GM23338 (cell line): ENCODE results near the gene RNF130. TPM values are rescaled to one million over a fixed set of nuclear protein-coding genes. Genes with fewer than 3 reads are reported as not detected.
A peak's percentile ranks its signal among the peaks of the same experiment; 100 is the strongest.

Source experiments
- ATAC-seq: fragments of 200-7000 bp; cut with Tn5 transposase; 3 replicates; pipeline ENCODE4 v1.9.1; 2020
- DNase-seq: peaks from one replicate; pipeline ENCODE4 v3.0.0-alpha.2; 2015; ENCODE audit warnings: low spot score
- H2AFZ ChIP-seq: fragments of 200-600 bp; sonication (generic); 2 replicates; pipeline ENCODE4 v1.8.0; 2016; ENCODE audit warnings: antibody characterized with exemption, mild to moderate bottlenecking, moderate library complexity
- H3F3A ChIP-seq: fragments of 200-600 bp; sonication (generic); replicated peaks from 2 replicates; pipeline ENCODE4 v1.8.0; 2017; ENCODE audit warnings: antibody characterized with exemption, mixed run types, low read depth
- H3K27ac ChIP-seq: fragments of 200-600 bp; sonication (generic); 2 replicates; pipeline ENCODE4 v1.6.1; 2016; ENCODE audit warnings: low read depth
- H3K27me3 ChIP-seq: fragments of 200-600 bp; sonication (generic); 2 replicates; pipeline ENCODE4 v1.8.0; 2016; ENCODE audit warnings: mild to moderate bottlenecking, mixed run types, moderate library complexity; ENCODE audit not compliant: insufficient read depth
- H3K36me3 ChIP-seq: fragments of 200-600 bp; sonication (generic); 2 replicates; pipeline ENCODE4 v1.8.0; 2016; ENCODE audit warnings: mild to moderate bottlenecking; ENCODE audit not compliant: insufficient read depth
- H3K4me1 ChIP-seq: fragments of 200-600 bp; sonication (generic); 2 replicates; pipeline ENCODE4 v1.8.0; 2016; ENCODE audit warnings: mild to moderate bottlenecking, moderate library complexity; ENCODE audit not compliant: insufficient read depth
- H3K4me2 ChIP-seq: fragments of 200-600 bp; sonication (generic); 2 replicates; pipeline ENCODE4 v1.7.1; 2017; ENCODE audit warnings: mixed run types
- H3K4me3 ChIP-seq: fragments of 200-600 bp; sonication (generic); 2 replicates; pipeline ENCODE4 v1.6.1; 2016; ENCODE audit warnings: mixed run types
- H3K79me2 ChIP-seq: fragments of 200-600 bp; sonication (generic); replicated peaks from 2 replicates; pipeline ENCODE4 v1.8.0; 2017; ENCODE audit warnings: mild to moderate bottlenecking; ENCODE audit not compliant: insufficient read depth
- H3K9me2 ChIP-seq: fragments of 200-600 bp; sonication (generic); 2 replicates; pipeline ENCODE4 v1.8.0; 2017; ENCODE audit not compliant: insufficient read depth
- H4K20me1 ChIP-seq: fragments of 200-600 bp; sonication (generic); replicated peaks from 2 replicates; pipeline ENCODE4 v1.8.0; 2017; ENCODE audit warnings: mild to moderate bottlenecking; ENCODE audit not compliant: insufficient read depth
- H3K27ac Mint-ChIP-seq: 2 replicates; pipeline ENCODE4 v1.8.0; 2020; ENCODE audit warnings: inconsistent platforms, mild to moderate bottlenecking, moderate library complexity, mixed read lengths
- H3K27me3 Mint-ChIP-seq: 3 replicates; pipeline ENCODE4 v1.8.0; 2022; ENCODE audit warnings: low read depth, mild to moderate bottlenecking, moderate library complexity, mixed read lengths, inconsistent platforms; ENCODE audit not compliant: insufficient read depth, poor library complexity
- H3K36me3 Mint-ChIP-seq: 3 replicates; pipeline ENCODE4 v1.8.0; 2021; ENCODE audit warnings: low read depth, mild to moderate bottlenecking, inconsistent platforms, moderate library complexity, mixed read lengths
- H3K4me1 Mint-ChIP-seq: 3 replicates; pipeline ENCODE4 v1.8.0; 2020; ENCODE audit warnings: mild to moderate bottlenecking, inconsistent platforms, mixed read lengths
- H3K4me3 Mint-ChIP-seq: 3 replicates; pipeline ENCODE4 v1.8.0; 2021; ENCODE audit warnings: moderate library complexity, mild to moderate bottlenecking, inconsistent platforms, mixed read lengths
- H3K9me3 Mint-ChIP-seq: 3 replicates; pipeline ENCODE4 v1.8.0; 2020; ENCODE audit warnings: moderate library complexity, mild to moderate bottlenecking, inconsistent platforms, mixed read lengths
- CREB1 ChIP-seq: fragments of 250-450 bp; sonication (Bioruptor Pico); IDR thresholded peaks from 2 replicates; pipeline ENCODE4 v1.5.0; 2020; ENCODE audit warnings: low read depth, mild to moderate bottlenecking, moderate library complexity
- CTCF ChIP-seq, 2 experiments: fragments of 200-600 bp in 1 of 2; sonication (generic) in 1 of 2; conservative IDR thresholded peaks; 2 replicates each; pipeline versions ENCODE4 v1.5.1 to v1.6.1; 2016 to 2017; ENCODE audit warnings: antibody characterized with exemption in 2 of 2, low read depth in 2 of 2, mild to moderate bottlenecking in 2 of 2, moderate library complexity in 1 of 2
- ETS1 ChIP-seq: IDR thresholded peaks from 2 replicates; pipeline ENCODE4 v1.6.1; 2016; ENCODE audit warnings: antibody characterized with exemption
- EZH2 ChIP-seq: fragments of 200-600 bp; sonication (generic); IDR thresholded peaks from one replicate; pipeline ENCODE4 v1.8.0; 2017; ENCODE audit warnings: antibody characterized with exemption, mild to moderate bottlenecking, low read depth; ENCODE audit not compliant: unreplicated experiment
- JUNB ChIP-seq: IDR thresholded peaks from one replicate; pipeline ENCODE4 v1.6.1; 2016; ENCODE audit warnings: antibody characterized with exemption; ENCODE audit not compliant: unreplicated experiment
- REST ChIP-seq: IDR thresholded peaks from one replicate; pipeline ENCODE4 v1.6.1; 2018; ENCODE audit warnings: antibody characterized with exemption; ENCODE audit not compliant: unreplicated experiment
- ZNF114 ChIP-seq: fragments of 250-450 bp; sonication (Bioruptor Pico); IDR thresholded peaks from 2 replicates; pipeline ENCODE4 v1.5.0; 2020; ENCODE audit warnings: mild to moderate bottlenecking, moderate library complexity
- ZNF331 ChIP-seq: fragments of 250-450 bp; sonication (Bioruptor Pico); IDR thresholded peaks from 2 replicates; pipeline ENCODE4 v1.5.0; 2020; ENCODE audit warnings: low read depth, mild to moderate bottlenecking, moderate library complexity
- polyA plus RNA-seq: library from polyadenylated mRNA; unstranded; fragments of >200 nt; fragmentation: Nextera tagmentation; extraction: Ambion mirVana; gene quantifications from 2 replicates; pipeline ENCODE4 v1.2.1, GENCODE V29; 2016
- total RNA-seq: library from RNA; depleted of rRNA; stranded (reverse); fragments of >200 nt; shearing (Covaris generic); gene quantifications from 2 replicates; pipeline ENCODE4 v1.2.3, GENCODE V29; 2014

Gene RNF130
- total and polyA plus RNA-seq, 2 experiments from 2014 or later: 60.1 to 97.3 TPM

- Histone ChIP-seq H3K4me3 (no peak overlapping the region), H3K4me1 (no peaks in the 10 kb centered on the region; the same call in 1 of the 2 replicates), H3K27me3 (no peaks in the 10 kb centered on the region), H3K27ac (no peak overlapping the region), H3K4me2 (no peak overlapping the region), H3K79me2 (no peaks in the 10 kb centered on the region; the same call in 1 of the 2 replicates), H3K9me2 (no peaks in the 10 kb centered on the region), H3K36me3 (no peaks in the 10 kb centered on the region), H4K20me1 (peaks cover 8% of the 10 kb centered on the region; the same call in 1 of the 2 replicates), H3F3A (no peaks in the 10 kb centered on the region), H2AFZ (no peak overlapping the region)
- peak; percentile 68; the same call in 1 of the 2 replicates for TF ChIP-seq CREB1 (CRISPR knock-in tag)
- no peak for TF ChIP-seq ZNF331
- H3K27ac Mint-ChIP-seq: peak overlapping the region; percentile 47; the same call in 1 of the 2 replicates
- H3K4me3 Mint-ChIP-seq: no peak overlapping the region
- peak; percentile 36; the same call in 2 of the 3 replicates for ATAC-seq
- no peaks in the 10 kb centered on the region for H3K9me3 Mint-ChIP-seq
- no peaks in the 10 kb centered on the region for H3K27me3 Mint-ChIP-seq
- peak; percentile 24 for DNase-seq
- H3K36me3 Mint-ChIP-seq: peaks cover 6% of the 10 kb centered on the region
- peaks cover 23% of the 10 kb centered on the region for H3K4me1 Mint-ChIP-seq
Measured at GRCh38 chr5:180026320-180026719, 45.2 kb downstream of the RNF130 start.

GRCh38 chr5:180021900-180022299 is 49.7 kb downstream of the RNF130 start:
- H2AFZ ChIP-seq: no peak overlapping the region
- H3K27me3 ChIP-seq: no peaks in the 10 kb centered on the region
- Mint-ChIP-seq H3K36me3 (peaks cover 35% of the 10 kb centered on the region), H3K4me1 (peaks cover 6% of the 10 kb centered on the region; the same call in 2 of the 3 replicates), H3K9me3 (peaks cover 6% of the 10 kb centered on the region), H3K27ac (no peak overlapping the region), H3K4me3 (no peak overlapping the region), H3K27me3 (peaks cover 1% of the 10 kb centered on the region)
- peak; percentile 25 to 54; a peak in 3 of 4 replicates for TF ChIP-seq CTCF (conservative IDR thresholded peaks at IDR 0.05; ENCODE audit: low read depth in 2 of 2)
- TF ChIP-seq ETS1: no peak
- peak; percentile 68 for DNase-seq
- no peaks in the 10 kb centered on the region for H3K4me1 ChIP-seq
- H3K79me2 ChIP-seq: peaks cover 8% of the 10 kb centered on the region; the same call in 1 of the 2 replicates
- no peaks in the 10 kb centered on the region for H3K9me2 ChIP-seq
- H4K20me1 ChIP-seq: peaks cover 8% of the 10 kb centered on the region; the same call in 1 of the 2 replicates
- H3K4me3 ChIP-seq: no peak overlapping the region
- H3F3A ChIP-seq: no peaks in the 10 kb centered on the region
- H3K27ac ChIP-seq: no peak overlapping the region
- no peaks in the 10 kb centered on the region for H3K36me3 ChIP-seq
- peak; percentile 59; the same call in 2 of the 3 replicates for ATAC-seq
- H3K4me2 ChIP-seq: no peak overlapping the region

- Histone ChIP-seq H3K36me3 (no peaks in the 10 kb centered on the region), H3K4me2 (no peak overlapping the region), H3K79me2 (peaks cover 12% of the 10 kb centered on the region; the same call in 1 of the 2 replicates), H3K27me3 (no peaks in the 10 kb centered on the region), H3F3A (no peaks in the 10 kb centered on the region), H3K9me2 (no peaks in the 10 kb centered on the region), H3K4me1 (no peaks in the 10 kb centered on the region), H2AFZ (no peak overlapping the region), H4K20me1 (peaks cover 9% of the 10 kb centered on the region; the same call in 1 of the 2 replicates), H3K27ac (no peak overlapping the region), H3K4me3 (no peak overlapping the region)
- Mint-ChIP-seq H3K4me3 (no peak overlapping the region; the same call in 2 of the 3 replicates), H3K27me3 (peaks cover 1% of the 10 kb centered on the region), H3K9me3 (peaks cover 6% of the 10 kb centered on the region), H3K4me1 (no peaks in the 10 kb centered on the region; the same call in 2 of the 3 replicates), H3K27ac (no peak overlapping the region), H3K36me3 (peaks cover 35% of the 10 kb centered on the region)
- ATAC-seq: no peak
- DNase-seq: no peak
- TF ChIP-seq ETS1 (no peak), REST (no peak), ZNF114 (no peak), JUNB (no peak), EZH2 (no peak)
Measured at GRCh38 chr5:180020176-180020575, 51.4 kb downstream of the RNF130 start.
